Putamen (tissue), 1 donor: Measurements from ENCODE around the gene KLRC4.
"Not testable (repeated sequence)": the region's sequence is repeated elsewhere in the genome, so short reads cannot be mapped to it uniquely, and the experiment has no call there.

Source experiments
- DNase-seq: peaks from one replicate; pipeline ENCODE4 v3.0.0-alpha.2; 2016; ENCODE audit warnings: low spot score

KLRC4 gene

DNA sequence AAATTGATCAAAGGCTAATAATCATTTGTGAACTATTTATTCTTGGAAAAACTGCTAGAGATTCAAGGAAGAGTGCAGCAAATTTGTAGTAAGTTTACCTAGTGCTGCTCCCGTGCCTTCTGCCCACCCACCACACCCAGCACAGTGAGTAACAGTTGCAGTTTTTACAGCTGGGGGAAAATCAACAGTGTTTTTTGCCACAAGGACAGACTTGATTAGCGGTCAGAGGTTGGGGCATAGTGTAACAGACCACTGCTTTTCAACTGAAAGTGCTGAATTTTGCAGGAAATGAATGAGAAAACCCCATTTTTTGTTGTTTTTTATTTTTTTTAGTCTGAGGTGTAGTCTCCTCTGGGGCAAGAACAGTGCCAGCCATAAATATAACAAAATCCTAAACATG lies 12.3 kb downstream of the KLRC4 start:
- no peak for DNase-seq

DNA sequence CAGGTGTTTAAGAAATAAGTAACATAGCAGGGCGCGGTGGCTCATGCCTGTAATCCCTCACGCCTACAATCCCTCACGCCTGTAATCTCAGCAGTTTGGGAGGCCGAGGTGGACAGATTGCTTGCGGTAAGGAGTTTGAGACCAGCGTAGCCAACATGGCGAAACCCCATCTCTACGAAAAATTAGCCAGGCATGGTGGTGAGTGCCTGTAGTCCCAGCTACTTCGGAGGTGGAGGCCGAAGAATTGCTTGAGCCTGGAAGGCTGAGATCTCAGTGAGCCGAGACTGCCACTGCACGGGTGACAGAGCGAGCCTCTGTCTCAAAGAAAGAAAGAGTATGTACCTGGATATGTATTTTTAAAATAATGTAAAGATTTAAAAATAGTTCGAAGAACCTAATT lies 13.4 kb downstream of the KLRC4 start:
- not testable (repeated sequence) for DNase-seq

- no peak for DNase-seq
Measured at GRCh38 chr12:10395390-10395998, 14.1 kb downstream of the KLRC4 start.

- not testable (repeated sequence) for DNase-seq
Measured at GRCh38 chr12:10394531-10395152, 14.9 kb downstream of the KLRC4 start.

- no peak for DNase-seq
Measured at GRCh38 chr12:10393291-10393690, 16.3 kb downstream of the KLRC4 start.

GRCh38 chr12:10392394-10392930 lies 17.1 kb downstream of the KLRC4 start:
- peak; percentile 21 for DNase-seq

DNA sequence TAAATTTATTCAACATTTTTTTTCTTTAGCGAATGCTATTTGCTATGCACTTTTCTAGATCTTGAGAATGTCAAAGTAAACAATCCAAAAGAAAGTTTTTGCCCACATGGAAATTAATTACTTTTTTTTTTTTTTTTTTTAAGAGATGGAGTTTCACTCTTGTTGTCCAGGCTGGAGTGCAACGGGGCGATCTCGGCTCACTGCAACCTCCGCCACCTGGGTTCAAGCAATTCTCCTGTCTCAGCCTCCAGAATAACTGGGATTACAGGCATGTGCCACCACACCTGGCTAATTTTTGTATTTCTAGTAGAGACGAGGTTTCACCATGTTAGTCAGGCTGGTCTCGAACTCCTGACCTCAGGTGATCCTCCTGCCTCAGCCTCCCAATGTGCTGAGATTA lies 18.6 kb downstream of the KLRC4 start:
- DNase-seq: not testable (repeated sequence)

- no peak for DNase-seq
Measured at GRCh38 chr12:10389904-10390303, 19.7 kb downstream of the KLRC4 start, which contains the start of gene KLRK1. Gene KLRK1, minus strand, starts transcription at chr12:10390041. Its CDS starts 1,231 bp downstream, at chr12:10388810.

DNA sequence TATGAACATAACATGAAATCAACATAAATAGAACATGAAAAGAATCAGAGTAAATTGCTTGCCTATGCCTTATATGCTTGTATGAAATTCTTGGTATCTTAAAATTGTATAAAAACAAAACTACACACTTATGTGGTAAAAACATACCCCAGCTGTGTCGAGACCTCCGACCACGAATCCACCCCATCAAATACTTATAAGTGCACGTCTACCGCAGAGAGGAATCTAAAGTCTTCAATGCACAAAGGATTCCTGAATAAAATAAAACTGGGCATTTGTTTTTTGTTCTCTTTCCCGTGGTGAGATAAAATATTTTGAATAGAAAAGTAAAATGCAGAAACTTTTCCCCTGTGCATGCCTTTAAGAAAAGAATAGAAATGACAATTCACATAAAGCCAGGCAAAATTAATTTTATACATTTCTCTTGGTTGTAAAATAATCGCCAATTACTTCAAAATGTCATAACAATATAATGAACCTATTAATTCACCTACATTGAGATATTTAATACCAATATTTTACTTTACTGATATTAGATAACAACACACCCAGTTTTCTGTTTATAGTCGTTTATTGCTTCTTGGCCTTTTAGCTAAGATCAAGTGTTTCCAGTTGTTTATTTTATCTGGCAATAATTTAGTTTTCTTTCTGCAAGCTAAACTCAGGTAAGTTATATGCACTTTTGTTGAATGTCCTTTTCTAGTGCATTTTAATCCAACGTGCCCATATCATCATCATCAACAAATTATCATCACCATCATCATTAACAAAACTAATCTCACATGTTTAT lies 20.7 kb downstream of the KLRC4 start:
- no peak for DNase-seq

- not testable (repeated sequence) for DNase-seq
Measured at GRCh38 chr12:10387498-10387897, 22.1 kb downstream of the KLRC4 start.

DNA sequence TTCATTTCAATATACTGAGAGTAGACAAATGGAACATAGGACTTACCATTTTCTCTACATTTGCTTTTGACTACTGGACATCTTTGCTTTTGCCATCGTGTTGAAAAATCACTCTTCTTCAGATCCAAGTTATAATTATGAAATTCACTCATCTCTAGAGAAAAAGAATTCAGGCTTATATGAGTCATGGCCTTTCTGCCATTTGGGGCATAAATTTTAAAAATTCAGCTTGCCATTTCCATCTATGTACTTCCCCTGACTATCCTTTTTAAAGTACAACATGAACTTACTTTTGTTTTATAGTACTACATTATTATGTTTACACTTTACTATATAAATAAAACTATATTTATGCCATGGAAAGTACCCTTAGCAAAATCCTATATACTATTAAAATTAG lies 22.7 kb downstream of the KLRC4 start:
- no peak for DNase-seq

GRCh38 chr12:10385166-10385613 lies 24.4 kb downstream of the KLRC4 start:
- no peak for DNase-seq

DNA sequence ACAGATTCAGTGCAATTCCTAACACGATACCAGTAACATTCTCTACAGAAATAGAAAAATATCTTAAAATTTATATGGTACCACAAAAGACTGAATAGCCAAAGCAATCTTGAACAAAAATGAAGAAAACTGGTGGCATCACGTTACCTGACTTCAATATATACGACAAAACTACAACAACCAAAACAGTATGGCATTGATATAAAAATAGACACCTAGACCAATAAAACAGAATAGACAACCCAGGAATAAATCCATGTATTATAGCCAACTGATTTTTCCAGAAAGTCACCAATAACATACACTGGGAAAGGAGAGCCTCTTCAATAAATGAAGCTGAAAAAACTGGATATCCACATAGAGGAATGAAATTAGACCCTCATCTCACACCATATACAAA lies 25.4 kb downstream of the KLRC4 start:
- no peak for DNase-seq

- no peak for DNase-seq
Measured at GRCh38 chr12:10381928-10382628, 27.5 kb downstream of the KLRC4 start.

- not testable (repeated sequence) for DNase-seq
Measured at GRCh38 chr12:10378737-10379136, 30.8 kb downstream of the KLRC4 start.

DNA sequence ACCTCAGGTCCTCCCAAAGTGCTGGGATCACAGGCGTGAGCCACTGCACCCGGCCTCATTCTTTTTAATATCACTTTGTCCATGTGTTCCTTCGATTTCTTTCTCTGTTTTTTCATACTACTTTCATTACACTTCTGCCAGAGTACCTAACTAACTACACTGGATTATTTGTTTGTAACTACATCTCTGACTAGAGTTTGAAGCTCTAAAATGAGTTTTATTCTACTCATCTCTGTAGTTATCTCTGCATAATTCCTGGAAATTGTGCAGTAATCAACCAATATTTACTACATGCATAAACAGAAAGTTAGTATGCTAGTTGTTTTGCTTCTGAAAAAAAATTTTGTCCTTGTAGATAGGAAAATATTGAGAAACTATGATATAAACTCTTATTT lies 34.9 kb downstream of the KLRC4 start:
- no peak for DNase-seq

GRCh38 chr12:10372559-10372958 lies 37.0 kb downstream of the KLRC4 start:
- no peak for DNase-seq

GRCh38 chr12:10371893-10372535 lies 37.5 kb downstream of the KLRC4 start:
- DNase-seq: not testable (repeated sequence)

GRCh38 chr12:10369557-10370415 lies 39.8 kb downstream of the KLRC4 start:
- no peak for DNase-seq
